ENCODE data around the gene MTHFD2. TPM values are rescaled to one million over a fixed set of nuclear protein-coding genes. Genes with fewer than 3 reads are reported as not detected.

Gene MTHFD2
- total RNA-seq, 1 donor from 2014 or later: 223 TPM

GRCh38 chr2:74259191-74259590, 60.8 kb downstream of the MTHFD2 start:
- DNase-seq (ENCODE audit: extremely low spot score, unreplicated experiment): no peak
- Mint-ChIP-seq H3K27me3 (ENCODE audit: unreplicated experiment) (peaks cover 8% of the 10 kb centered on the region), H3K9me3 (ENCODE audit: unreplicated experiment) (no peaks in the 10 kb centered on the region), H3K36me3 (ENCODE audit: unreplicated experiment) (no peaks in the 10 kb centered on the region), H3K4me1 (ENCODE audit: unreplicated experiment) (peaks cover 3% of the 10 kb centered on the region), H3K4me3 (ENCODE audit: unreplicated experiment) (no peak overlapping the region), H3K27ac (ENCODE audit: unreplicated experiment) (no peak overlapping the region)
- no peak for TF ChIP-seq CTCF (IDR thresholded peaks at IDR 0.05)

GRCh38 chr2:74259733-74260132, 61.3 kb downstream of the MTHFD2 start:
- no peak overlapping the region for H3K4me3 Mint-ChIP-seq (ENCODE audit: unreplicated experiment)
- no peak overlapping the region for H3K27ac Mint-ChIP-seq (ENCODE audit: unreplicated experiment)
- TF ChIP-seq CTCF (IDR thresholded peaks at IDR 0.05): no peak
- H3K36me3 Mint-ChIP-seq (ENCODE audit: unreplicated experiment): no peaks in the 10 kb centered on the region
- no peak for DNase-seq (ENCODE audit: extremely low spot score, unreplicated experiment)
- H3K9me3 Mint-ChIP-seq (ENCODE audit: unreplicated experiment): no peaks in the 10 kb centered on the region
- H3K4me1 Mint-ChIP-seq (ENCODE audit: unreplicated experiment): peaks cover 3% of the 10 kb centered on the region
- peaks cover 4% of the 10 kb centered on the region for H3K27me3 Mint-ChIP-seq (ENCODE audit: unreplicated experiment)

DNA sequence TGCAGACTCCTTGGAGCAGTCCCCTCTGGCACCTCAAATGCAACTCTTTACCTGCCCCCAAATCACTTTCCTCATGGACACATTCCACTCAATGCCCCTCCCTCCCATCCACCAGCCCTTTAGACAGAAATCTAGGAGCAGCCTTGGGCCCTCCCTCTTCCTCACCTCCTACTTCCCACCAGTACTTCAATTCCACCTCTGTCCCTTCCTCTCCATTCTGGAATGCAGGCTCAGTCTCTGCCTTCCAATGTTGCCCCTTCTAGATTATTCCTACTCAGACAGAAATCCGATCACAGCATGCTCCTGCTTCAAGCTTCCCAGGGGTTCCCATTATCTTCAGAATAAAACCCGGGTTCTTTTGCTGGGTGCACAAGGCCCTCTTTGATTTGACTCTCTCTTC, 62.1 kb downstream of the MTHFD2 start:
- H3K9me3 Mint-ChIP-seq (ENCODE audit: unreplicated experiment): no peaks in the 10 kb centered on the region
- TF ChIP-seq CTCF (IDR thresholded peaks at IDR 0.05): no peak
- no peak overlapping the region for H3K27ac Mint-ChIP-seq (ENCODE audit: unreplicated experiment)
- H3K4me3 Mint-ChIP-seq (ENCODE audit: unreplicated experiment): no peak overlapping the region
- DNase-seq (ENCODE audit: extremely low spot score, unreplicated experiment): no peak
- H3K27me3 Mint-ChIP-seq (ENCODE audit: unreplicated experiment): peaks cover 9% of the 10 kb centered on the region
- H3K36me3 Mint-ChIP-seq (ENCODE audit: unreplicated experiment): no peaks in the 10 kb centered on the region
- peaks cover 3% of the 10 kb centered on the region for H3K4me1 Mint-ChIP-seq (ENCODE audit: unreplicated experiment)

DNA sequence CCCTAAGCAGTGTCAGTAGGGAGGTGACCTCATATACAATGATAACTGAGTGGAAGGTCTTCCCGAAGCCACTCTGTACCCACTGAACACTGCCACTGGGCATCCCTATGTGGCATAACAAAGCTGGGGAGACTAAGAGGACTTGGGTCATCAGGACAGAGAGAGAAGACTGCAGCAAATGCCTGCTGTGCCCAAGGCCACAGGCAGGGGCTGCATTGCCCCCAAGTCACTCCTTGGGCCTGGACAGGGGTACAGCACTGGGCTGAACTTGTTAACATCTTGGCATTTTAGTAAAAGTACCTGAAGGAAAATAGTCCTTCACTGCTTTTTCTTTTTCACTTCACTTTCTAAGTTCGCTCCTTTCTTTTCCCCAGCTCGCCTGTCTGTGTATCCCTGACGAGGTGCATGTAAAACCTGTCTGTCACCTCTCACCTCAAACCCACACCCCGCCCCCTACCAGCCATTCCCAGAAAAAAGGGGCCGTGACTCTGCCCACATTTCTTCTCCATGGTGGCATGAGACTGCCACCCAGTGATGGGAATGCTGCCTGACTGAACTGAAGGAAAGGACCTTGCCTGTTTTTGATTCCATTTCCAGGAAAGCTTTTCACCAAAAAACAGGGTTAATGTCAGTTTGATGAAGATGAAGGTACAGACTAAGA, 62.9 kb downstream of the MTHFD2 start:
- no peak for DNase-seq (ENCODE audit: extremely low spot score, unreplicated experiment)
- H3K4me1 Mint-ChIP-seq (ENCODE audit: unreplicated experiment): peaks cover 3% of the 10 kb centered on the region
- H3K4me3 Mint-ChIP-seq (ENCODE audit: unreplicated experiment): no peak overlapping the region
- no peaks in the 10 kb centered on the region for H3K36me3 Mint-ChIP-seq (ENCODE audit: unreplicated experiment)
- H3K27ac Mint-ChIP-seq (ENCODE audit: unreplicated experiment): no peak overlapping the region
- peaks cover 12% of the 10 kb centered on the region for H3K27me3 Mint-ChIP-seq (ENCODE audit: unreplicated experiment)
- TF ChIP-seq CTCF (IDR thresholded peaks at IDR 0.05): peak; percentile 76
- no peaks in the 10 kb centered on the region for H3K9me3 Mint-ChIP-seq (ENCODE audit: unreplicated experiment)

GRCh38 chr2:74262681-74263080, 64.3 kb downstream of the MTHFD2 start:
- H3K4me1 Mint-ChIP-seq (ENCODE audit: unreplicated experiment): peaks cover 3% of the 10 kb centered on the region
- peaks cover 19% of the 10 kb centered on the region for H3K27me3 Mint-ChIP-seq (ENCODE audit: unreplicated experiment)
- no peaks in the 10 kb centered on the region for H3K36me3 Mint-ChIP-seq (ENCODE audit: unreplicated experiment)
- no peaks in the 10 kb centered on the region for H3K9me3 Mint-ChIP-seq (ENCODE audit: unreplicated experiment)
- no peak overlapping the region for H3K4me3 Mint-ChIP-seq (ENCODE audit: unreplicated experiment)
- TF ChIP-seq CTCF (IDR thresholded peaks at IDR 0.05): no peak
- DNase-seq (ENCODE audit: extremely low spot score, unreplicated experiment): no peak
- H3K27ac Mint-ChIP-seq (ENCODE audit: unreplicated experiment): no peak overlapping the region
